ENCODE results near the gene THOC1.
"Not testable (repeated sequence)": the region's sequence is repeated elsewhere in the genome, so short reads cannot be mapped to it uniquely, and the experiment has no call there.

THOC1 gene, protein sequence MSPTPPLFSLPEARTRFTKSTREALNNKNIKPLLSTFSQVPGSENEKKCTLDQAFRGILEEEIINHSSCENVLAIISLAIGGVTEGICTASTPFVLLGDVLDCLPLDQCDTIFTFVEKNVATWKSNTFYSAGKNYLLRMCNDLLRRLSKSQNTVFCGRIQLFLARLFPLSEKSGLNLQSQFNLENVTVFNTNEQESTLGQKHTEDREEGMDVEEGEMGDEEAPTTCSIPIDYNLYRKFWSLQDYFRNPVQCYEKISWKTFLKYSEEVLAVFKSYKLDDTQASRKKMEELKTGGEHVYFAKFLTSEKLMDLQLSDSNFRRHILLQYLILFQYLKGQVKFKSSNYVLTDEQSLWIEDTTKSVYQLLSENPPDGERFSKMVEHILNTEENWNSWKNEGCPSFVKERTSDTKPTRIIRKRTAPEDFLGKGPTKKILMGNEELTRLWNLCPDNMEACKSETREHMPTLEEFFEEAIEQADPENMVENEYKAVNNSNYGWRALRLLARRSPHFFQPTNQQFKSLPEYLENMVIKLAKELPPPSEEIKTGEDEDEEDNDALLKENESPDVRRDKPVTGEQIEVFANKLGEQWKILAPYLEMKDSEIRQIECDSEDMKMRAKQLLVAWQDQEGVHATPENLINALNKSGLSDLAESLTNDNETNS

DNA sequence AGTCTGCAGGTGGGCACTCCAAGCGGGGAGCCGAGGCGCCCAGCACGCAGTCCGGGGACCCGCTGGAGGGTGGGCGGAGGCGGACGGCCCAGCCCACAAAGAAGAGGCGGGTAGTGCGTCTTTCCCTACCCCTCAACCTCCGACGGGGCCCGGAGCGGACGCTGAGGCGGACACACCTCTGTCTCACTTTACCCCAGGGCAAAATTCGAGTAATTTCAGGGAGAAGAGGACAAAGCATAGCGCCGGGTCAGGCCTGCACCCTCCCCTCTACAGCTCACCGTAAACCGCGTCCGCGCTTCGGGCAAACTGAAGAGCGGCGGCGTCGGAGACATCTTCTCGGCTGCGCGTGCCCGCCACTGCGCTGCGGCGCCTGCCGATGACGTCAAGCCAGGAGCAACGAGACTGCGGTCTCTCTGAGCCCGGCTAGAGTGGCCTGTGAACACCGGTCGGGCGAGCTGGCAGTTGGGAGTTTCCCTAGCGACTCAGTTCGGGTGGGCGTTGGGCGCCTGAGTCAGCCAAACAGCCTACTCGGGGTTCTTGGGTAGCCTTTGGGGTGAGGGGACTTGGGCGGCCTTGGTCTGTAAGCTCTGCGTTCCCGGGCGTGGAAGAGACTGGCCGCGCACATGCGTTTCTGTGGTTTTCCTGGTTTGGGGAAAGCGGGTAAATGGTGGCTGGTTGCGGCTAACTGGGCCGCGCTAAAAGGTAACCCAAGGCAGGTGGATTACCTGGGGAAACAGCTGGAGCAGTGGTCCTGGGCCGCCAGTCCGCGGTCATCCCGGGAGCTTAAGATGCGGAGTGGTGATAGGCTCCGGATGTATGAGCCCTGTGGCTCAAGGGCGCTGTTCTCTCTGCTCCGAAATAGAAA is at the start of gene THOC1:
Gene THOC1, minus strand, starts transcription at position 360 of the 865 bp plus-strand sequence. Its CDS starts 28 bp downstream, at position 332.
- peak; percentile 79 to 94 for DNase-seq

DNA sequence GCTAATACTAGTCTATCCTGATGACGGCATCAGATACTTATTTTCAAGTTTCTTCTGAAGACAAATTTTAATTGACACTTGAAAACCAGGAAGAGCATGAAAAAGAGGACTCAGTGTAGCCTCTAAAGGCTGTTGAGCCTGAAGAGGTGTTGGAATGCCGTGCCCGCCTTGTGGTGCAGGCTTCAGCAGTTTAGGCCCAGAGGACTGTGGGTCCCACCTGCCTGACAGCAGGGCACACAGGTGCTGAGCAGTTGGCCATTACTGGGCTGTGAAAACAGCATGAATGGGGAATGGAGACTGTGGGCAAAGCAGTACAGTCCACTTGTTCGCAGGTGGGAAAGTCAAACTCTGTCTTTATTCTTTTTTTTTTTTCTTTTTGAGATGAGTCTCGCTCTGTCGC is 49.8 kb upstream of the THOC1 start:
- no peak for DNase-seq

DNA sequence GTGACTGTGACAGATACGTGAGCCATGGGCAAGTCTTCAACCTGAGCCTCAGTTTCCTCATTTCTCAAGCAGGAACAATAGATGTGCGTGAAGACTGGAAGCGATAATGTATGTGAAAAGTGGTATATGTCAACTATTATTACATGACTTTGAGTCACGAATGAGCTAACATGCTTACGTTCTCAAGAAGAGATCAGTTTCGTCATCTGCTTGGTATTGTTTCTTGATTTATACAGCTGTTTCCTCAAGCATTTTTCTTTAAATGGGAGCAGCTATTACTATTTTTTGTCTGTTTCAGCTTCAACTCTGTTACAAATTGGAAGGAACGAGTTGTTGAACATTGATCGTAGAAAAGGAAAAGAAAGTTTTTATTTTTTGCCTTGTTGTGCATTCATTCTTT is 48.5 kb upstream of the THOC1 start:
- DNase-seq, result no peak

DNA sequence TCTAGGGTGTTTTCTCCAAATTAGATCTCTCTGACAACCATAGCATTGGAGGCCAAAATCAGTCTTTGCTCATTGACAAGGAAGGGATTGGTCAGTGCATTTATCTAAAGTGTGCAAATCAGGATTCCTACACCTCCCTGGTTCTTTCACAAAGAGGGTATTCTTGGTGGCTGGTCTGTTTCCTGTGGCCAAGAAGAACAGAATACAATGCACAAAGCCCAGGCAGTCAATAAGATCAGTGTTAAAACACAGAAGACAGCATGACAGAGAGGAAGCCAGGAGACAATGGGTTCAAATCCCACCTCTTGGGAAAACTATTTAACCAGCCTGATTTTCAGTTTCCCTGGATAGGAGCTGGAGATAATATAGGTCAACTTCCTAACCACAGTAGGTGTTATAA is 46.1 kb upstream of the THOC1 start:
- no peak for DNase-seq

DNA sequence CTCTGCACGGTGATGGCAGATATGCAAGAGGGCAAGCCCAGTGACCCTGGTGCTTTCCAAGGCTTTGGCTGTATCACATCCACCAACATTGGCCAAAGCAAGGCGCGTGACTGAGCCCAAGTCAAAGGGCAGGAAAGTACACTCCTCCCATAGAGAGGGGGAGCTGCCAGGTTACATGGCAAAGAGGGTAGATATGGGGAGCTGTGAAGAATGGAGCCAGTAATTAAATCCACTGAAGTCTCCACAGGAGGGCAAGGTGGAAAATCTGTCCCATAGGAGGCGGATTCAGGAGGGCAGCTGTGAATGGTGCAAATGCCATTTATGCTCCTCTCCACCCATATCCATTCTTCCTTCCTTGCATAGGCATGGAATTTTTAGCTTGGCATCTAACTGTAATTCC is 44.6 kb upstream of the THOC1 start:
- DNase-seq, result no peak

DNA sequence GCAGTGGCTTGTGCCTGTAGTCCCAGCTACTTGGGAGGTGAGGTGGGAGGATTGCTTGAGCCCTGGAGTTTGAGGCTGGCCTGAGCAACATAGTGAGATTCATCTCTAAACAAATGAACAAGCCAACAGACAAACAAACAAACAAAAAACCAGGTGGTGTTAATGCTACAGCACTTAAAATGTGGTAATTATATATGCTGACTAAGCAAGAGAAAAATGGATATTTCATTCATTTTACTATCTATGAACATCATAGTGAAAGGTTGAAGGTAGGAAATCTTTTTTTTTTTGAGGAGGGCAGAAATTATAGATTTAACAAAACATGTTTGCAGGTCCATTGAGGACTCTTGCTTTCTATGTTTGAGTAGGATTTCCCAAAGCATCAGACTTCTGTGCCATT is 42.2 kb upstream of the THOC1 start:
- no peak for DNase-seq

DNA sequence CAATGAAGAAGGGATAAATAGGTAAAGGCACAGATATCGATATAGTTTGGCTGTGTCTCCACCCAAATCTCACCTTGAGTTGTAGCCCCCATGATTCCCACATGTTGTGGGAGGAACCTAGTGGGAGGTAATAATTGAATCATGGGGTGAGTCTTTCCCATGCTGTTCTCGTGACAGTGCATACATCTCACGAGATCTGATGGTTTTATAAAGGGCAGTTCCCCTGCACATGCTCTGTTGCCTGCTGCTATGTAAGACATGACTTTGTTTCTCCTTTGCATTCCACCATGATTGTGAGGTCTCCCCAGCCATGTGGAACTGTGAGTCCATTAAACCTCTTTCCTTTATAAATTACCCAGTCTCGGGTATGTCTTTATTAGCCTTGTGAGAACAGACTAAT is 40.2 kb upstream of the THOC1 start:
- not testable (repeated sequence) for DNase-seq

DNA sequence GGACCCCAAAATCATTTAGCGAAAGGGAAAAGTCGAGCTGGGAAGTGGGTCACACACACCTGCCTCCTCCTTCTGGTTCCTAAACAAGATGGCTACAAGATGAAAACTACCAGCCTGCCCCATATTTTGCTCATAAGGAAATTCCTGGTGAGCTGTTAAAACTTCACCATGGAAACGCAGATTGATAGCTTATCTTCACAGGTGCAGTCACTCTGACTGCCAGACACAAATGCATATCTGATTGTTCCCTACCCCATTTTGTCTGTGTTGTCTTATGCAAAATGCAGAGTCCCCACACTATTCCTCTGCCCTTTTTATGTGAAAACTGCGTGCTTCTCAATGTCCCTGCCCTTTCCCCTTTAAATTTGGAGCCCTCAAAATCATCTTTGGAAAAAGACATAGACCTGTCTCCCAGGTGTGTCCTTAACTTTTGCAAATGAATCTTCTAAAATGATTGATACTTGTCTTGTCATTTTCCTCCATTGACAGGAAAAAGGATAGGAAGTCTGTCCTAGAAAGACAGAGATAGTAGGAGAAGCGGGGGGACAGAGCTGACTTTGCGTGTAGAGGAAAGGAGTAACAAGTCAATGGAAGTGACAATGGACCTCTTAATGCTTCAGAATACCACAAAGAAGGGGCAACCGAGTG is 38.9 kb upstream of the THOC1 start:
- no peak for DNase-seq

DNA sequence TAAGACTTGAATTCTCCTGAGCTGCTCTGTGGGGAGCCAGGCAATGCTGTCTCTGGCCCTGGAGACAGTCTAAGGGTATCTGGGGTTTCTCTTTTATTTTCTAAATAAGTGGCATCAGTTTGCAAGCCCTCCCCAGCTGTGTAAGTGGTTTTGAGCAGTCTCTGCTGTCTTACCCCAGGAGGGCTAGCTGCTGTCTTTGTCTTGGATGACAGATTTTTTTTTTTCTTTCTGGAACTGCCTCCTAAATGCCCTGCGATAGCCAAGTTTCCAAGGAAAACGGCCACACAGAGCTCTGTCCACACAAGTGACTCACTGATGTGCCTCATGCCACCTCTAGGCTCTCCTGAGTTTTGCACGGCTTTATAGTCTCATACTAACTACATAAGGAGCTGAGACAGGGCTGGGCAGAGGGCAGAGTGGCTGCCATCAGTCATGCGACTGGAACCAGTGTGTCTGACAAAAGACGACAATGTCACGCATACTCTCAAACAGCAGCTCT is 37.2 kb upstream of the THOC1 start:
- DNase-seq, result no peak

DNA sequence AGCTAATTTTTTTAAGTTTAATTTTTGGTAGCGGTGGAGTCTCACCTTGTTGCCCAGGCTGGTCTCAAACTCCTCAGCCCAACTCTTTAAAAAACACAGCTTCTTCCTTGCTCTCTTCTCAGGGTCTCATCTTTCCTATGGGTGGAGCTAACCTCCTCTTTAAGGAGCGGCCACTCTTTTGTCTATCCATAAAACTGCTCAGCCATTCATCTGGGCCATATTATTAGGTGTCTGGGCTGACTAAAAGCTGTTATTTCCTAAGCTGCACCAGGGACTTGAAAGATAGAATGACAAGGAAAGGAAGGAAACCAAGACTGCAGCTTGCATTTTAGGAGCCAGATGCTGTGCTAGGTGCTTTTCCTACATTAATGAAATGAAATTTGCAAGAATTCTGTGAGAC is 35.8 kb upstream of the THOC1 start:
- no peak for DNase-seq

DNA sequence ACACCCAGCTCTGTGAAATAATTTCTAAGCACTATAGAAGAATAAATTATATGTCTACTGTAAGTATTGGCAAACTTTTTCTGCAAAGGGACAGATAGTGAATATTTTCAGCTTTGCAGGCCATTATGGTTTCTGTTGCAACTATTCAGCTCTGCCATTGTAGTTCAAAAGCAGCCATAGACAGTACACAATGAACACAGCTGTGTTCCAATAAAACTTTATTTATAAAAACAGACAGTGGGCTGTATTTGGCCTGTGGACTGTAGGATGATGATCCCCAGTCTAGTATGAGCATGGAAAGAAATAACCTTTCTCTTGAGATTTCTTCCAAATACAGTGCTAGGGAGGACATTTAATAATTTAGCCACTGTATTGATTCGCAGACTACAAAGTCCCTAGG is 35.2 kb upstream of the THOC1 start:
- no peak for DNase-seq

DNA sequence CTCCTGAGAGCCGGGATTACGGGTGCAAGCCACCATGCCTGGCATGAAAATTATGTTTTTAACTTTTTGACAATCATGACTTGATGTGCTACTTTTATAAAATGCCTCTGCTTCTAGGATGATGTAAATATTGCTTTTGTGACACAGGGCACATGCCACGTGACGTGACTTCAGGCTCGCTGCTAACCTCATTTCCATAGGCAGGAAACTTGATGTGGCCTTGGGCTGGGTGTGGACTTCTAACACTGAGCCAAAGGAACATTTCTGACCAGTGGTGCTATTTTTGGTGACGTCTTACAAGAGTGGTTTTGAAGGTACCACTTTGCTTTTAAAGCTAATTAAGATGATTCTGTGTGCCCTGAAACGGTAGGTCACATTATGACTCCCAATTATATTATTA is 34.2 kb upstream of the THOC1 start:
- no peak for DNase-seq

DNA sequence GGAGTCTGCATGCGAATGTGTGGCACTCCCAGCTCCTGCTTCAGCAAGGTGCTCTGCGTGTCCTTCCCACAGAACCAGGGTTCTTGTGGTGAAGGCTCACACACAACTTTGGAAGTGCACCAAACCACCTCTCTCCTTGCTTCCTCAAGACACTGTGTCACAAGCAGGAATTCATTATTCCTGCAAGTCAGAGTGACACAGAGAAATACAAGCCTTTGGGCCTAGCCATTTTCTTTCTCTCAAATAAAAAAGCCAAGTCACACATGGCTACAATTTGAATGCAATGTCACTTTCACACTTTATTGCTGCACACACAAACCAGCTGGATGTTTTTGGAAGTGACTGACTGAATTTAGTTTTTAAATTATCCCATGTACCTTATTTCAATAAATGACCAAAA is 30.1 kb upstream of the THOC1 start:
- DNase-seq, result no peak

DNA sequence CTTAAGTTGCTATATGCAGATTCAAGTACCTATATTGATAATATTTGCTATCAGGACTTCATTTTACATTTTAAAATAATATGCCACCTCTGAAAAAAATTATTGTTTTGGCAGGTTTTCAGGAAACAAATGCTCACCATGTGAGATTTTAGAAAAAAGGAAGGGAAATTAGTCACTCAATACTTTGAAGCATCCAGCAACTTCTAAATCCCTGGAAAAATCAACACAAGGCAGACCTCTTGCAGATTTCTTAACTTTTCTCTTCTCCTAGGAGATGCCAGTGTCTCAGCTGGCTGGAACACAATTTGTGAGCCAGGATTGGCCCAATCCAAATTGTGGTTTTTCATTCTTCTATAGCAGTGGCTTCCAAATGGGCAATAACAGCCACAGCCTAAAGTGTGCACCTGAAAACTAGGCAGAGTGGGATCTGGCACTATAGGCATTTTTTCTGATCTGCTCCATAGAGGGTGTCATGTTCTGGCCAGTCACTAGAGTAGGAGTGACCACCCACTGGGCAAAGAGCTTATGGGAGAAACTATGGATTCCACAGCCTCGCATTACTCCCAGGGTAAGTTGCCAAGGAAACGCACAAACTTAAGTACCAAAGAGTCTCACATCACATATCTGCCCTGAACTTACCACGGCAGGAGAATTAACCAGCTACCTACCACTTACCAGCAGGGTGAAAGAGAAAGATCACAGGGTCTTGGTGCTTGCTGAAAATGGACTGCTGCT is 28.1 kb upstream of the THOC1 start:
- DNase-seq, result no peak

DNA sequence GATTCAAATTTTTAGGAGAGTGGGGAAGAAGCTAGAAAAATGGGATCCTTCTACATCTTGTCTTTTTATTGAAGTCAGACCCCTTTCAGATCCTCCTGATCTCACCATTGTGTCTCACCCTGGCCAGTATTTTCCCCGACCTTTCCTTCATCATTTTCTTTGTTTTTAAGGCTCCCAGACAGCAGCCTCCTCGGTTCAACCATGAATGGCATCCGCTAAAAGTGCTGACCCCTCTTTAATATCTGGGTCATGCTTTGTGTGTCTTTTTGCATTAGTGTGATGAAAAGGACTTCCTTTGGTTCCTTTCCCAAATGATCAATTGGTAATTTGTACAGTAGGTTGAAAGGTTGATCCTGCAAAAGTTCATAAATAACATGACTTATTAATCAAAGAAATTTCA is 26.7 kb upstream of the THOC1 start:
- DNase-seq, result no peak

DNA sequence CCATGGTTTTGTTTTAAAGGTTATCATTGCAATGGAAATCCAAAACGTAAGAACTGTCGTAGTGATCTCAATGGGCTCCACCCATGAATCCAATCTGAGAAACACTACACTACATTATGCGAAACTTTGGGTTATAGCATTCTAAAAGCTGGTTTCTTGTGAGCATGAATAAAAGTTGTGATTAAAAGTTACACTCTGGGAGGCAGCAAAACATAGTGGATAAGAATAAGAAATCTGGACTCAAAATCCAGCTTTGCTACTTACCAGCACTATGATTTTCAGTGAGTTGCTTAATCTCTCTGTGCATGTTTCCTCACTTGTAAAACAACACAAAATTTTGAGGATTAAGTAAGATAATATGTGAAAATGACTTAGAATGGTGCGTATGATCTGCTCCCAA is 25.7 kb upstream of the THOC1 start:
- no peak for DNase-seq

DNA sequence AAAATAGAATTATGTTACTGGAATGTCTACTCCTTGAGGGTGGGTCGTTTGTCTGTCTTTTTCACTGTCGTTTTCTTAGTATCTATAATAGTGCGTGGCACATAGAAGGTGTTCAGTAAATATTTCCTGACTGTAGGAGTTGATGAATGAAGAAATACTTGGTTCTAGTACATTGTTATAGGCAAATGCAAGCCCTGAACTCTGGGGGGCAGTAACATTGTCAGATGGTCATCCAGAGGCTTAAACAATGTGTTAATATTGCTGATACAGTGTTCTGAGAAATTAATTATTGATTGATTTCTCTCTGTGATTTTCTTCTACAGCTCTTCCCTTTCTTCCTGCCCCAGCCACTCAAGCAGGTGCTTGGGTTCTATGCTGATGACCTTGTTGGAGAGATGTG is 24.4 kb upstream of the THOC1 start:
- no peak for DNase-seq

DNA sequence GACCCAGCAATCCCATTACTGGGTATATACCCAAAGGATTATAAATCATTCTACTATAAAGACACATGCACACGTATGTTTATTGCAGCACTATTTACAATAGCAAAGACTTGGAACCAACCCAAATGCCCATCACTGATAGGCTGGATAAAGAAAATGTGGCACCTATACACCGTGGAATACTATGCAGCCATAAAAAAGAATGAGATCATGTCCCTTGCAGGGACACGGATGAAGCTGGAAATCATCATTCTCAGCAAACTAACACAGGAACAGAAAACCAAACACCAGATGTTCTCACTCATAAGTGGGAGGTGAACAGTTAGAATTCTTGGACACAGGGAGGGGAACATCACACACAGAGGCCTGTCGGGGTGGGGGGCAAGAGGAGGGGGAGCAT is 22.1 kb upstream of the THOC1 start:
- DNase-seq, result not testable (repeated sequence)

DNA sequence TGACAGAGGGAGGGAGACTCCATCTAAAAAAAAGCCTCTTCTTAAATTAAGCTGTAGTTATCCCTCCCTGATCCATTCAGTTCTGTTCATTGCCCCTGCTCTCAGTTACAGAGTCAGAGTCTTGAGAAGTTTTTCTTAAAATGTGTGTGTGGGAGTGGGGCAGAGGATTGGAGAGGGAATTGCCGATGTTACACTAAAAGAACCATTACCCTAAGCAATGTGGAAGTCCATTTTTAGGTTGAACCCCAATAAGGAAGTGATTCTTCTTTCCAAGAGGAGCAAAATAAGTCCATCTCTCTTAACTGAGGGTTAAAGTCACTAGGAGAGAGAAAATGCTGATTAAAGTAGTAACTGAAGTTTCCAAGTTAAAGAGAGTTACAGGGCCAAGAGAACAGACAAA is 21.2 kb upstream of the THOC1 start:
- DNase-seq, result no peak

DNA sequence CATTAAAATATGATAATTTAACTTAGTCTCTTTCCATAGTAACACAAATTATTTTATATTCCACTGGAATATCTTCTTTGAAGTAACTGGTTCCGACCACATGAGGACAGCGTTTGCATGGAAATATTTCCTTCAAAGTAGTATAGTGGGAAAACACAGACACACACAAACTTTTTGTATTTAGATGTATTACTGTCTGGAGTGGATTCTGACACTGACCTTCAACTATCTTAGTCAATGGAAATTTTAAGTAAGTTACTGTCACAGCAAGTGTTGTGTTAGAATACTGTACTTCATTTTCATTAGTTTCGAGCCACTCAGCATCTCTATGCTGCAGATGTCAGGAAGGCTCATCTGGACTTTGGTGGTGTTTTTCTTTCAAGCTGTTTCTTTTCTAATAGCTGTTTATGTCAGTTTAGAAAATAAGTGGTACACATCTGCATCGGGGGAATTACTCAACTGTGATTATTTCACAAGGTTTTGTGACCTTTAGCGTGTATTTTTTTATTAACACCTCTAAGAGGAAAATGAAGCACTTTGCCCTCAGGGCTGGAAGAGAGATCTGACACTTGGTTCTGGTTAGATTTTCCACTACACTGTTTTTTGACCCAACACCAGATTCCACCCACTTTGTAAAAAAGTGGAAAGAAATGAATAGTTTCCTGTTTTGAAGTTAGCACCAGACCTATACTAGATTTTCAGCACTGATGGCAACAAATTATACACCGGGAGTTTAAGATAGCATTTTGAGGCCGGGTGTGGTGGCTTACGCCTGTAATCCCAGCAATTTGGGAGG is 18.9 kb upstream of the THOC1 start:
- DNase-seq, result peak in 1 of 2 experiments; percentile 28

DNA sequence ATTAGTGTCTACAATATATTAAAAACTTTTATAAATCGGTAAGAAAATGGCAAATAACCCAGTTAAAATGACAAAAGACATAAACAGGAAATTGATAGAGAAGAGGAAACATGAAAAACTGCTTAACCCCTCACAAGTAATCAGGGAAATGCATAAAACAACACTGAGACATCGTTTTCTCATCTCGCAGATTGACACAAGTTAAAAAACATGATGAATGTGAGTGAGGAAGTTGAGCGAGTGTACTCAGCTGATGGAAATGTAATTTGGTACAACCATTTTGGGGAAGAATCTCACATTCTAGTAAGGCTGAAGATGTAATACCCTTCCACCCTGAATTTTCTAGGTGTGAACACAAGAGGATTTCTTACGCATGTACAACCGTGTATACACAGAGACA is 18.0 kb upstream of the THOC1 start:
- no peak for DNase-seq
